Gastroesophageal sphincter (tissue), 3 donors: Measurements from ENCODE around the gene VAPB.

Experiments
- CTCF ChIP-seq, 4 experiments: fragments of 200-600 bp in 2 of 4; fragments of 450-650 bp in 2 of 4; sonication (generic) in 1 of 4; IDR thresholded peaks; one replicate each; pipeline ENCODE4 v1.5.1; 2017 to 2019; ENCODE audit warnings: antibody characterized with exemption in 4 of 4, mild to moderate bottlenecking in 2 of 4, moderate library complexity in 2 of 4
- POLR2A ChIP-seq, 2 donors: fragments of 450-650 bp; IDR thresholded peaks; one replicate each; pipeline ENCODE4 v1.6.1; 2017; ENCODE audit warnings: antibody characterized with exemption in 2 of 2, mild to moderate bottlenecking in 2 of 2, moderate library complexity in 1 of 2

GRCh38 chr20:58458342-58459057 lies 69.5 kb downstream of the VAPB start:
- TF ChIP-seq CTCF (IDR thresholded peaks at IDR 0.05) (no peak), POLR2A (IDR thresholded peaks at IDR 0.05) (no peak)
